Nephron (organoid): ENCODE data around the gene STX16.

ENCODE experiments used
- H3K27ac Mint-ChIP-seq, 3 experiments: 2 replicates each; pipeline ENCODE4 v1.8.0; 2020; ENCODE audit warnings: mixed read lengths in 3 of 3, mild to moderate bottlenecking in 2 of 3, moderate library complexity in 1 of 3
- H3K27me3 Mint-ChIP-seq: 2 replicates; pipeline ENCODE4 v1.8.0; 2021; ENCODE audit warnings: low read depth, mild to moderate bottlenecking, moderate library complexity, mixed read lengths
- H3K36me3 Mint-ChIP-seq: 2 replicates; pipeline ENCODE4 v1.8.0; 2020; ENCODE audit warnings: low read depth, mixed read lengths
- H3K4me1 Mint-ChIP-seq: 2 replicates; pipeline ENCODE4 v1.8.0; 2020; ENCODE audit warnings: mixed read lengths
- H3K4me3 Mint-ChIP-seq, 3 experiments: 2 replicates each; pipeline ENCODE4 v1.8.0; 2020; ENCODE audit warnings: mild to moderate bottlenecking in 3 of 3, mixed read lengths in 3 of 3, moderate library complexity in 2 of 3
- H3K9me3 Mint-ChIP-seq: 2 replicates; pipeline ENCODE4 v1.8.0; 2020; ENCODE audit warnings: mixed read lengths
- CTCF ChIP-seq, 3 experiments: fragments of 200-600 bp; sonication (generic); IDR thresholded peaks; one replicate each; pipeline ENCODE4 v1.5.0; 2021; ENCODE audit warnings: antibody characterized with exemption in 3 of 3; ENCODE audit not compliant: unreplicated experiment in 3 of 3

Gene STX16

DNA sequence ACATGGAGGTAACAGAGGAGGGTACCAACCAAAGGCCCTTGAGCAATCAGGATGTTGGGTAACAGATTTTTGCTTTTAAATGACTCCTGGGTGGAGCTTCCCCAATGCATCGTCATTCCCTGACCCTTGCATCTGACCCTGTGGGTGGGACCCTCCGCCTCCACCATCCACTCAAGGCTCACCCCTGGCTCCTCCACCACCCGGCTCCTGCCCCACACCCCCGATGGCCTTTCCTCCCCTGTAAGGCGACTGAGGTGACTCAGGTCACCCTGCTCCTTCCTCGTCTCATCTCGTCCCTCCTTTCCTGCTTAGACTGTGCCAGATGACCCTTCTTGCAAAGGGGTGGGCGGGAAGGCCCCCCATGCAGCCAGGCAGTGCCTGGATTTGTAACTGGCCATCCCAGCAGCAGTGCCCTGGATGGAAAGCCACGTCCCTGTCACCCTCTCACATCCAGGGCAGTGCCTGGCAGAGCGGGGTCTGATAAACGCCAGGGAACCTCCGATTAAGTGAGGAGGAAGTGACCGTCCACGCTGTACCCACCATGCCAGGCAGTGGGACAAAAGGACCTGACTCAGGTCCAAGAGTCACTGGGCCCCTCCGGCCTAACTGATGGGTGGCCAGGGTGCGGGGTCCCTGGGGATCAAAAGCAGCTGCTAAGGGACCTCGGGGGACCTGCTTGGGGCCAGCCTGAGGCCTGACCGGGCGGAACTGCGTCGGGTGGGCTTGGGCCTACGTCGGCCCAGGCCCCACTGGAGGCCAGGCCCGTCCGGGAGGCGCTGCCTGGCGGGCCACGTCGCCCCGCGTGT lies 40.9 kb downstream of the STX16 start:
- Mint-ChIP-seq H3K36me3 (peaks cover 3% of the 10 kb centered on the region), H3K27me3 (no peaks in the 10 kb centered on the region), H3K9me3 (no peaks in the 10 kb centered on the region), H3K4me3 (peak overlapping the region in 2 of 3 experiments; percentile 42 to 56), H3K27ac (peak overlapping the region in 2 of 3 experiments; percentile 38 to 57), H3K4me1 (peaks cover 31% of the 10 kb centered on the region)
- TF ChIP-seq CTCF (IDR thresholded peaks at IDR 0.05; ENCODE audit: unreplicated experiment in 3 of 3): no peak

DNA sequence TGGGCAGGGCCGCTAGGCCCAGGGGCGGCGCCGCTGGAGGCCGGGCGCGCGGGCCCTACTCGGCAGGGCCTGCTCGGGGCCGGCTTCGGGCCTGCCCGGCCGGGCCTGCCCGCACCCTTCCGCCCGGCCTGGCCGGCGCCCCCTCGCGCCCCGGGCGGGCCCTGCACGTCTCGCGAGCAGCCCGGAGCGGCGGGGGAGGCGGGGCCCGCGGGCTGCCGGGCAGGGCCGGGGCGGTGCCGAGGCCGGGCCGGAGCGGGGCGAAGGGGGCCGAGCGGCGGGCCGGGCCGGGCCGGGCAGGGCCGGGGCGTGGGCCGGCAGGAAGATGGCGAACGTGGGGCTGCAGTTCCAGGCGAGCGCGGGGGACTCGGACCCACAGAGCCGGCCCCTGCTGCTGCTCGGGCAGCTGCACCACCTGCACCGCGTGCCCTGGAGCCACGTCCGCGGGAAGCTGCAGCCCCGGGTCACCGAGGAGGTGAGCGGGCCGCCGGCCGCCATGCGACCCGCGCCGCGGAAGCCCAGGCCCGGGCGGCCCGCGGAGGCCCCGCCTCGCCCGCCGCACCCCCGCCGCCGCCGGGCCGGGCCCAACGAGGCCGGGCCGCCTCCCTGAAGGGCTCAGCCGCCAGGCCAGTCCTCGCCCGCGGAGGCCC lies 41.6 kb downstream of the STX16 start, which contains the start of gene NPEPL1:
Gene NPEPL1 (plus strand): TSS at position 222 of the 647 bp plus-strand sequence. CDS start 101 bp downstream, at position 323.
- no peak for TF ChIP-seq CTCF (IDR thresholded peaks at IDR 0.05; ENCODE audit: unreplicated experiment in 3 of 3)
- H3K27ac Mint-ChIP-seq: peak within 1 kb of the TSS in 2 of 3 experiments; percentile 38 to 57
- H3K4me3 Mint-ChIP-seq: peak within 1 kb of the TSS; percentile 69 to 80 (median 73)
- no peaks in the 10 kb centered on the region for H3K9me3 Mint-ChIP-seq
- peaks cover 31% of the 10 kb centered on the region for H3K4me1 Mint-ChIP-seq
- no peaks in the 10 kb centered on the region for H3K27me3 Mint-ChIP-seq
- peaks cover 3% of the 10 kb centered on the region for H3K36me3 Mint-ChIP-seq

DNA sequence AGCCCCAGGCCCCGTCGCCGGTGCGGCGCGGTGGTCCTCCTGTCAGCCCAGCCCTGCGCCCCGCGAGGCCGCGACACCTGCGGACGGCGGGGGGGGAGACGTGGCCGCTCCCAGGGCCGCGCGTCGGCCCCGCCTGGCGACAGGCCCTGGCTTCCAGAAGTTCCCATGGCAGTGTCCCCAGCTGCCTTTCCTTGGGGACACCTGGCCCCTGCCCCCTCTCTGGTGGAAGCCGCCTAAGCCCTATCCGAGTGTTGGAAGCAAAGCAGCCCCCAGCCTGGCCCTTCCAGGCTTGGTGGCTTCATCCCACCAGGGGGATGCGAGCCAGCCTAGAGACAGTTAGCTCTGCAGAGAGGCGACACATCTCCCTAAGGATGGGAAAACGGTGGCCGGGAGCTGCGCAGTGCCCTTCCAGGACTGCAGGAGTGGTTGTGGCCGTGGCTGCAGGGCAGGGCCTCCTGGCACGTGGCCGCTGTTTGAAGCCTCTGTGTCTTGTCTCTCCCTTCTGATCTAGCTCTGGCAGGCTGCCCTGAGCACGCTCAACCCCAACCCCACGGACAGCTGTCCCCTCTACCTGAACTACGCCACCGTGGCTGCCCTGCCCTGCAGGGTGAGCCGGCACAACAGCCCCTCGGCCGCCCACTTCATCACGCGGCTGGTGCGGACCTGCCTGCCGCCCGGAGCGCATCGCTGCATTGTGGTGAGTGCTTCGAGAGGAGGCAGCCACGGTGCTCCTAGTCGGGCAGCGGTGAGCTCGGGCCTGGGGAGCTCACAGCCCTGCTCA lies 42.3 kb downstream of the STX16 start:
- no peaks in the 10 kb centered on the region for H3K9me3 Mint-ChIP-seq
- H3K27me3 Mint-ChIP-seq: peaks cover 4% of the 10 kb centered on the region
- H3K4me1 Mint-ChIP-seq: peaks cover 28% of the 10 kb centered on the region
- H3K4me3 Mint-ChIP-seq: peak overlapping the region; percentile 69 to 80 (median 73)
- peaks cover 8% of the 10 kb centered on the region for H3K36me3 Mint-ChIP-seq
- H3K27ac Mint-ChIP-seq: no peak overlapping the region
- TF ChIP-seq CTCF (IDR thresholded peaks at IDR 0.05; ENCODE audit: unreplicated experiment in 3 of 3): no peak

DNA sequence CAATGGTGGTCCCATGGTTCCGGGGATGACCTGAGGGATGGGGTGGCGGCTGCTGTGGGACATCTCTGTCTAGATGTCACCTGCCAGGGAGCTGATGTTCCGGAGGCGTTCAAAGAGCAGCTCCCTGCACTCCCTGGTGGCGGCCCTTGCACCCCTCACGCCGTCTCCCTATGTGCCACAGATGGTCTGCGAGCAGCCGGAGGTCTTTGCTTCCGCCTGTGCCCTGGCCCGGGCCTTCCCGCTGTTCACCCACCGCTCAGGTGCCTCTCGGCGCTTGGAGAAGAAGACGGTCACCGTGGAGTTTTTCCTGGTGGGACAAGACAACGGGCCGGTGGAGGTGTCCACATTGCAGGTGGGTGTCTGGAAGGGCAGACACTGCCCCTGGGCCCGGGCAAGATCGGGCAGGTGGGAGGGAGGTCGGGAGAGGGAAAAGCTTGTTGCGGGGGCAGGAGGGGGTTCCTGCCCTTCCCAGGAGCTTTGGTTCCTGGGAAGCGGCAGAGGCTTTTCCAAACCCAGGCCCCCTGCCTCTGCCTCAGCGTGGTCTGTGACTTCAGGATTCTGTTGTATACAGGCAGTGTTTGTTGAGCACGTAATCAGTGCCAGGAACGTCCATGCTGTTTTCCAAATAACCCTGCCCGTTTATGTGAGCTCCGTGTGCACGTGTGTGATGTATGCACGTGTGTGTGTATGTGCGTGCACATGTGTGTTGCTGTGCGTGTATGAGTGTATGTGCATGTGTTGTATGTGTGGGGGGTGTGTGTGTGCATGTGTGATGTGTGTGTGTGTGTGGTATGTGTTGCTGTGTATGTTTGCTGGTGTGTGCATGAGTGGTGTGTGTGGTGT lies 43.4 kb downstream of the STX16 start:
- no peak overlapping the region for H3K27ac Mint-ChIP-seq
- TF ChIP-seq CTCF (IDR thresholded peaks at IDR 0.05; ENCODE audit: unreplicated experiment in 3 of 3): no peak
- peaks cover 6% of the 10 kb centered on the region for H3K27me3 Mint-ChIP-seq
- H3K36me3 Mint-ChIP-seq: peaks cover 12% of the 10 kb centered on the region
- H3K4me3 Mint-ChIP-seq: no peak overlapping the region
- no peaks in the 10 kb centered on the region for H3K9me3 Mint-ChIP-seq
- peaks cover 17% of the 10 kb centered on the region for H3K4me1 Mint-ChIP-seq

DNA sequence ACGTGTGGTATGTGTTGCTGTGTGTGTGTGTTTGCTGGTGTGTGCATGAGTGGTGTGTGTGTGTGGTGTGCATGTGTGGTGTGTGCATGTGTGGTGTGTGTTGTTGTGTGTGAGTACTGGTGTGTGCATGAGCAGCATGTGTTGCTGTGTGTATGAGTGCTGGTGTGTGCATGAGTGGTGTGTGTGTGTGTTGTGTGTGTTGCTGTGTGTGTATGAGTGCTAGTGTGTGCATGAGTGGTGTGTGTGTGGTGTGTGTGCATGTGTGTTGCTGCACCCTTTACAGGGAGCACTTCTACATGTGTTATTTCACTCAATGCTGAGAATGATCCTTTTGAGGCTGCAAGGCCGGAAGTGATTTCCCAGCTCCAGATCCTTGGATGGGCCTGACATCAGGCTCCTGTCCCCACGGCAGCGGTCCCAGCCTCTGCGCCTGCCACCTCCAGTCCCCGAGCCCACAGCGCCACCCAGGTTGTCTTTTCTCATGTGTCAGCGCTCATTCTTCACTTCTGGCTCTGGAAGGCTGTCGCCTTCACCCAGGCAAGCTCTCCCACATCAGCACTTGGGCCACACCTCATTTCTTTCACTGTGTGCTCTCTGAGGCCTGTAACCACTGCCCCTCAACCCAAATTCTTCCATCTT lies 44.1 kb downstream of the STX16 start:
- Mint-ChIP-seq H3K4me1 (peaks cover 12% of the 10 kb centered on the region), H3K27ac (no peak overlapping the region), H3K36me3 (peaks cover 19% of the 10 kb centered on the region), H3K27me3 (peaks cover 7% of the 10 kb centered on the region), H3K9me3 (no peaks in the 10 kb centered on the region), H3K4me3 (no peak overlapping the region)
- TF ChIP-seq CTCF (IDR thresholded peaks at IDR 0.05; ENCODE audit: unreplicated experiment in 3 of 3): no peak
